Epithelial cell of esophagus (primary cell): ENCODE results near the gene TMPRSS11F.
"Not testable (repeated sequence)": the region's sequence is repeated elsewhere in the genome, so short reads cannot be mapped to it uniquely, and the experiment has no call there.

ENCODE experiments used
- DNase-seq: peaks from one replicate; pipeline ENCODE4 v3.0.0; 2010; ENCODE audit warnings: low read depth
- H3K4me3 ChIP-seq: 2 replicates; pipeline ENCODE4 v1.5.1; 2011; ENCODE audit warnings: mild to moderate bottlenecking, low read length, control low read depth
- CTCF ChIP-seq: IDR thresholded peaks from 2 replicates; pipeline ENCODE4 v1.5.1; 2011; ENCODE audit warnings: low read depth, mild to moderate bottlenecking, low read length, control low read depth, inconsistent platforms; ENCODE audit not compliant: insufficient read depth; ENCODE audit errors: missing control alignments

Gene TMPRSS11F

DNA sequence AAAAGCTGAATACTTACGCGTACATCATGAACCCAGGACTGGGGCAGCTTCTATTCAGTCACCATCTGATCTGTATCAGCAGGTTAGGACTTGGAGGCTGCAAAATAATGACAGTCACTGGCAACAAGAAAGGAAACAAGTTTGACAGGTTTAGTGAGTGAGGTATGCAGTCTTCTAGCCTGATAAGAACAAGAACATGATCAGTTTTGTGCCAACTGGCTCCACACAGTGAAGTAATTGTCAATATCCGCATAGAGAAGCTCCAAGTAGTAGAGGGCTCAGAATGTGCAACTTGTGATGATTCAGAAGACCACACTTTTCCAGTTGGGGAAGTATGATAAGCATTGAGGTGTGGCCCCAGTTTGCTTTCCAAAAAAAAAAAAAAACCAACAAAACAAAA, at the start of gene TMPRSS11F:
Gene TMPRSS11F, minus strand, starts transcription at position 77 of the 400 bp plus-strand sequence. Its CDS starts 49 bp downstream, at position 28.
- H3K4me3 ChIP-seq, result peak within 1 kb of the TSS; percentile 48
- DNase-seq, result peak; percentile 98
- TF ChIP-seq CTCF, result no peak

DNA sequence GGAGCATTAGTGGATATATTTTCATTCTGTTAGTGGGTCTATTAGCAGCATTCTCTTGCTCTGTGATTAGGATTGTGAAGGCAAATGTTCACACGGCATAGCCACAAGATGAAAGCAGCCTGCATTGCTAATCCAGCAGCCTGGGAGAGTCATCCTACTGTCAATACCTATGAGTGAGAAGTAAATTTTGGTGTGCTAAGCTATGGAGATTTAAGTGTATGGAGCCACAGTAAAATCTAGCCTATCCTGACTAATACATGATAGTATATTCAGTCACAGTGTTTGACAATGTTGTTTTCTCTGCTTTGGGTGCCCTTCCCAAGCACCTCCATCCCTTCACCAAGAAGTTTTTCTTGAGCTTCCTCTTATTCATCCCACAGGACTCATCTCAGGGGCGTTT, 47.2 kb upstream of the TMPRSS11F start:
- no peak overlapping the region for H3K4me3 ChIP-seq
- DNase-seq, result peak; percentile 57

GRCh38 chr4:68176500-68176899, 46.8 kb upstream of the TMPRSS11F start:
- DNase-seq, result peak; percentile 24
- no peak for TF ChIP-seq CTCF
- H3K4me3 ChIP-seq, result no peak overlapping the region

More for the DNA sequence above, 47.2 kb upstream of the TMPRSS11F start:
- TF ChIP-seq CTCF, result no peak

GRCh38 chr4:68175562-68176155, 46.0 kb upstream of the TMPRSS11F start:
- DNase-seq, result peak; percentile 74
- TF ChIP-seq CTCF, result peak; percentile 78
- H3K4me3 ChIP-seq, result no peak overlapping the region

- not testable (repeated sequence) for H3K4me3 ChIP-seq
Observed at GRCh38 chr4:68174389-68174788, 44.7 kb upstream of the TMPRSS11F start.

DNA sequence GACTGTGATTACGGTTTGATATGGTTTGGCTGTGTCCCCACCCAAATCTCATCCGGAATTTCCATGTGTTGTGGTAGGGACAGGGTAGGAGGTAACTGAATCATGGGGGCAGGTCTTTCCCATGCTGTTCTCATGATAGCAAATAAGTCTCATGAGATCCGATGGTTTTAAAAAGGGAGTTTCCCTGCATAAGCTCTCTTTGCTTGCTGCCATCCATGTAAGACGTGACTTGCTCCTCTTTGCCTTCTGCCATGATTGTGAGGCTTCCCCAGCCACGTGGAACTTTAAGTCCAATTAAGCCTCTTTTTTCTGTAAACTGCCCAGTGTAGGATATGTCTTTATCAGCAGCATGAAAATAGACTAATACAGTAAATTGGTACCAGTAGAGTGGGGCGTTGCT, 42.5 kb upstream of the TMPRSS11F start:
- not testable (repeated sequence) for H3K4me3 ChIP-seq, DNase-seq

More at GRCh38 chr4:68174389-68174788, 44.7 kb upstream of the TMPRSS11F start:
- not testable (repeated sequence) for DNase-seq

- TF ChIP-seq CTCF, result no peak
- H3K4me3 ChIP-seq, result no peak overlapping the region
- no peak for DNase-seq
Observed at GRCh38 chr4:68167706-68168105, 38.0 kb upstream of the TMPRSS11F start.

- no peak overlapping the region for H3K4me3 ChIP-seq
- no peak for DNase-seq
- no peak for TF ChIP-seq CTCF
Observed at GRCh38 chr4:68167166-68167565, 37.5 kb upstream of the TMPRSS11F start.
